ENCODE measurements around the gene TP53.

DNA sequence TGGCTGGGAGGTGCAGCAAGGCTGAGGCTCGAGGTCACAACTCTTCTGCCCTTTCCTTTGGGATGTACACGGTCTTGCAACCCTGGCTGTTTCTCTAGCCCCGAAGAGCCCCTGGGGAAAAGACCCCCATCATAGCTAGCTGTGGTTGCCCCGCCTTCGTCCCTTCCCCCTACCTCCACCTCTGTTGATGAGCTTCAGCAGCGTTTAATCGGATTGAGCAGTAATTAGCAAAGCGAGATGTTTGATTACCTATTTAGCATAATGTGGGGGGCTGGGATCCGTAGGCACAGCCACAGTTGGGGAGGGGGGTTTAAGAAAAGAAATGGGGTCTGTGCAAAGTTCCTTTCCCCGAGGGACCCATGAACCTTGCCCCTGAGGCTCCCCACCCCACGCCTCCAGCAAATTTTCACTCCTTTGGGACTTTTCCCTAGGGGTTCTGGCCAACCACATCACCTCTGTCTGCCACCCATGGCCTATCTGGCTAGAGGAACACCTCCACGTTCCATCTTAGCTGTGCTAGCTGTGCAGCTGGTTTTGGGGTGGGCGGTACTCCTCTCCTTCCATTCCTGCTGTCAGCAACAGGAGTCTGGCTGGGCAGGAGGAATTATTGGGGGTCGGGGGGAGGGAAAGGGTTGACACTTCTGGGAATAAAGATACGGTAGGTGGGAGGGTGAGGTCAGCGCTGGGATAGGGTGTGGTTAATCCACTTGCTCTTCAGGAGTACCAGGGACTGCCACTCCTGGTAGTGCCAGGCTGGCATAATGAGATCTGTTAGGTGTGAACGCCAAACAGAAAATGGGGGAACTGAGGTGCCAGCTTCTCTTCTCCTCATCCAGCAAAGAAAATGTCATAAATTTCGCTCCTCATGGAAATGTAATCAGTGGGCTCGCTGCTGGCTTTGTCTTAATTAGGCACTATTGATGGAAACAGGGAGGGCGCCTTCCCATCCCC, 28.9 kb upstream of the TP53 start:
- TF ChIP-seq, protein P1, sequence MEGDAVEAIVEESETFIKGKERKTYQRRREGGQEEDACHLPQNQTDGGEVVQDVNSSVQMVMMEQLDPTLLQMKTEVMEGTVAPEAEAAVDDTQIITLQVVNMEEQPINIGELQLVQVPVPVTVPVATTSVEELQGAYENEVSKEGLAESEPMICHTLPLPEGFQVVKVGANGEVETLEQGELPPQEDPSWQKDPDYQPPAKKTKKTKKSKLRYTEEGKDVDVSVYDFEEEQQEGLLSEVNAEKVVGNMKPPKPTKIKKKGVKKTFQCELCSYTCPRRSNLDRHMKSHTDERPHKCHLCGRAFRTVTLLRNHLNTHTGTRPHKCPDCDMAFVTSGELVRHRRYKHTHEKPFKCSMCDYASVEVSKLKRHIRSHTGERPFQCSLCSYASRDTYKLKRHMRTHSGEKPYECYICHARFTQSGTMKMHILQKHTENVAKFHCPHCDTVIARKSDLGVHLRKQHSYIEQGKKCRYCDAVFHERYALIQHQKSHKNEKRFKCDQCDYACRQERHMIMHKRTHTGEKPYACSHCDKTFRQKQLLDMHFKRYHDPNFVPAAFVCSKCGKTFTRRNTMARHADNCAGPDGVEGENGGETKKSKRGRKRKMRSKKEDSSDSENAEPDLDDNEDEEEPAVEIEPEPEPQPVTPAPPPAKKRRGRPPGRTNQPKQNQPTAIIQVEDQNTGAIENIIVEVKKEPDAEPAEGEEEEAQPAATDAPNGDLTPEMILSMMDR (tag by site-specific recombination; IDR thresholded peaks at IDR 0.05): no peak
- TF ChIP-seq ZFHX2 (tag by site-specific recombination; conservative IDR thresholded peaks at IDR 0.05) (peak; percentile 59), ZNF302 (tag by site-specific recombination; IDR thresholded peaks at IDR 0.05; ENCODE audit: low read depth) (no peak), ZNF146 (tag by site-specific recombination; IDR thresholded peaks at IDR 0.05) (no peak), KLF16 (tag by site-specific recombination; IDR thresholded peaks at IDR 0.05) (no peak), TCF7L2 (IDR thresholded peaks at IDR 0.05; ENCODE audit: borderline replicate concordance, low read depth, low read length) (no peak), ZNF10 (tag by site-specific recombination; IDR thresholded peaks at IDR 0.05) (no peak), ZNF473 (tag by site-specific recombination; IDR thresholded peaks at IDR 0.05) (no peak), ZNF433 (tag by site-specific recombination; IDR thresholded peaks at IDR 0.05; ENCODE audit: low read depth) (no peak), ZNF514 (tag by site-specific recombination; IDR thresholded peaks at IDR 0.05) (no peak)
- TF ChIP-seq, protein P2, sequence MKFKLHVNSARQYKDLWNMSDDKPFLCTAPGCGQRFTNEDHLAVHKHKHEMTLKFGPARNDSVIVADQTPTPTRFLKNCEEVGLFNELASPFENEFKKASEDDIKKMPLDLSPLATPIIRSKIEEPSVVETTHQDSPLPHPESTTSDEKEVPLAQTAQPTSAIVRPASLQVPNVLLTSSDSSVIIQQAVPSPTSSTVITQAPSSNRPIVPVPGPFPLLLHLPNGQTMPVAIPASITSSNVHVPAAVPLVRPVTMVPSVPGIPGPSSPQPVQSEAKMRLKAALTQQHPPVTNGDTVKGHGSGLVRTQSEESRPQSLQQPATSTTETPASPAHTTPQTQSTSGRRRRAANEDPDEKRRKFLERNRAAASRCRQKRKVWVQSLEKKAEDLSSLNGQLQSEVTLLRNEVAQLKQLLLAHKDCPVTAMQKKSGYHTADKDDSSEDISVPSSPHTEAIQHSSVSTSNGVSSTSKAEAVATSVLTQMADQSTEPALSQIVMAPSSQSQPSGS (tag by site-specific recombination; IDR thresholded peaks at IDR 0.05; ENCODE audit: low read depth): no peak
- TF ChIP-seq, protein P3, sequence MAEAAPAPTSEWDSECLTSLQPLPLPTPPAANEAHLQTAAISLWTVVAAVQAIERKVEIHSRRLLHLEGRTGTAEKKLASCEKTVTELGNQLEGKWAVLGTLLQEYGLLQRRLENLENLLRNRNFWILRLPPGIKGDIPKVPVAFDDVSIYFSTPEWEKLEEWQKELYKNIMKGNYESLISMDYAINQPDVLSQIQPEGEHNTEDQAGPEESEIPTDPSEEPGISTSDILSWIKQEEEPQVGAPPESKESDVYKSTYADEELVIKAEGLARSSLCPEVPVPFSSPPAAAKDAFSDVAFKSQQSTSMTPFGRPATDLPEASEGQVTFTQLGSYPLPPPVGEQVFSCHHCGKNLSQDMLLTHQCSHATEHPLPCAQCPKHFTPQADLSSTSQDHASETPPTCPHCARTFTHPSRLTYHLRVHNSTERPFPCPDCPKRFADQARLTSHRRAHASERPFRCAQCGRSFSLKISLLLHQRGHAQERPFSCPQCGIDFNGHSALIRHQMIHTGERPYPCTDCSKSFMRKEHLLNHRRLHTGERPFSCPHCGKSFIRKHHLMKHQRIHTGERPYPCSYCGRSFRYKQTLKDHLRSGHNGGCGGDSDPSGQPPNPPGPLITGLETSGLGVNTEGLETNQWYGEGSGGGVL (tag by site-specific recombination; IDR thresholded peaks at IDR 0.05): no peak
- TF ChIP-seq, protein P4, sequence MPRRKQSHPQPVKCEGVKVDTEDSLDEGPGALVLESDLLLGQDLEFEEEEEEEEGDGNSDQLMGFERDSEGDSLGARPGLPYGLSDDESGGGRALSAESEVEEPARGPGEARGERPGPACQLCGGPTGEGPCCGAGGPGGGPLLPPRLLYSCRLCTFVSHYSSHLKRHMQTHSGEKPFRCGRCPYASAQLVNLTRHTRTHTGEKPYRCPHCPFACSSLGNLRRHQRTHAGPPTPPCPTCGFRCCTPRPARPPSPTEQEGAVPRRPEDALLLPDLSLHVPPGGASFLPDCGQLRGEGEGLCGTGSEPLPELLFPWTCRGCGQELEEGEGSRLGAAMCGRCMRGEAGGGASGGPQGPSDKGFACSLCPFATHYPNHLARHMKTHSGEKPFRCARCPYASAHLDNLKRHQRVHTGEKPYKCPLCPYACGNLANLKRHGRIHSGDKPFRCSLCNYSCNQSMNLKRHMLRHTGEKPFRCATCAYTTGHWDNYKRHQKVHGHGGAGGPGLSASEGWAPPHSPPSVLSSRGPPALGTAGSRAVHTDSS (tag by site-specific recombination; IDR thresholded peaks at IDR 0.05): no peak
- TF ChIP-seq, protein P5, sequence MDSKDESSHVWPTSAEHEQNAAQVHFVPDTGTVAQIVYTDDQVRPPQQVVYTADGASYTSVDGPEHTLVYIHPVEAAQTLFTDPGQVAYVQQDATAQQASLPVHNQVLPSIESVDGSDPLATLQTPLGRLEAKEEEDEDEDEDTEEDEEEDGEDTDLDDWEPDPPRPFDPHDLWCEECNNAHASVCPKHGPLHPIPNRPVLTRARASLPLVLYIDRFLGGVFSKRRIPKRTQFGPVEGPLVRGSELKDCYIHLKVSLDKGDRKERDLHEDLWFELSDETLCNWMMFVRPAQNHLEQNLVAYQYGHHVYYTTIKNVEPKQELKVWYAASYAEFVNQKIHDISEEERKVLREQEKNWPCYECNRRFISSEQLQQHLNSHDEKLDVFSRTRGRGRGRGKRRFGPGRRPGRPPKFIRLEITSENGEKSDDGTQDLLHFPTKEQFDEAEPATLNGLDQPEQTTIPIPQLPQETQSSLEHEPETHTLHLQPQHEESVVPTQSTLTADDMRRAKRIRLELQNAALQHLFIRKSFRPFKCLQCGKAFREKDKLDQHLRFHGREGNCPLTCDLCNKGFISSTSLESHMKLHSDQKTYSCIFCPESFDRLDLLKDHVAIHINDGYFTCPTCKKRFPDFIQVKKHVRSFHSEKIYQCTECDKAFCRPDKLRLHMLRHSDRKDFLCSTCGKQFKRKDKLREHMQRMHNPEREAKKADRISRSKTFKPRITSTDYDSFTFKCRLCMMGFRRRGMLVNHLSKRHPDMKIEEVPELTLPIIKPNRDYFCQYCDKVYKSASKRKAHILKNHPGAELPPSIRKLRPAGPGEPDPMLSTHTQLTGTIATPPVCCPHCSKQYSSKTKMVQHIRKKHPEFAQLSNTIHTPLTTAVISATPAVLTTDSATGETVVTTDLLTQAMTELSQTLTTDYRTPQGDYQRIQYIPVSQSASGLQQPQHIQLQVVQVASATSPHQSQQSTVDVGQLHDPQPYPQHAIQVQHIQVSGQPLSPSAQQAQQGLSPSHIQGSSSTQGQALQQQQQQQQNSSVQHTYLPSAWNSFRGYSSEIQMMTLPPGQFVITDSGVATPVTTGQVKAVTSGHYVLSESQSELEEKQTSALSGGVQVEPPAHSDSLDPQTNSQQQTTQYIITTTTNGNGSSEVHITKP (tag by site-specific recombination; IDR thresholded peaks at IDR 0.05): no peak
